SU-DHL-6 (cell line): ENCODE data around the gene SHISA4.

ENCODE experiments used
- CTCF ChIP-seq: fragments of 200-600 bp; sonication (generic); IDR thresholded peaks from one replicate; pipeline ENCODE4 v1.5.1; 2017; ENCODE audit warnings: antibody characterized with exemption, mild to moderate bottlenecking, low read length, moderate library complexity; ENCODE audit not compliant: insufficient read depth, poor library complexity, severe bottlenecking
- EZH2phosphoT487 ChIP-seq: fragments of 200-600 bp; sonication (generic), shearing (Covaris generic); conservative IDR thresholded peaks from 2 replicates; pipeline ENCODE4 v1.6.1; 2018; ENCODE audit warnings: mild to moderate bottlenecking, antibody characterized with exemption, low read length, moderate library complexity, mixed read lengths

GRCh38 chr1:201887116-201887866, 1.4 kb upstream of the SHISA4 start:
- TF ChIP-seq CTCF (no peak), EZH2phosphoT487 (no peak)
